ENCODE measurements around the gene MYBPC1.

Gene MYBPC1

GRCh38 chr12:101628676-101629075 lies 33.9 kb downstream of the MYBPC1 start:
- Histone ChIP-seq H3K9me3 (ENCODE audit: insufficient read depth, low read length) (no peaks in the 10 kb centered on the region), H3F3A (ENCODE audit: insufficient read depth) (no peaks in the 10 kb centered on the region), H3K9me2 (replicated peaks; ENCODE audit: insufficient read depth, low read length) (no peaks in the 10 kb centered on the region), H2AFZ (ENCODE audit: low read depth, low read length, severe bottlenecking) (no peak overlapping the region), H3K9ac (ENCODE audit: low read length) (no peak overlapping the region), H3K27ac (ENCODE audit: low read depth, low read length) (no peak overlapping the region), H3K4me2 (ENCODE audit: low read depth, low read length, poor library complexity, severe bottlenecking) (no peak overlapping the region), H3K79me2 (ENCODE audit: insufficient read depth, low read length) (no peaks in the 10 kb centered on the region), H3K4me3 (ENCODE audit: insufficient read depth, low read length, poor library complexity, severe bottlenecking) (no peak overlapping the region), H4K20me1 (ENCODE audit: low read depth, low read length) (no peaks in the 10 kb centered on the region), H3K36me3 (ENCODE audit: low read length) (no peaks in the 10 kb centered on the region), H3K27me3 (ENCODE audit: low read length) (no peaks in the 10 kb centered on the region)
- no peak for TF ChIP-seq EZH2phosphoT487 (conservative IDR thresholded peaks at IDR 0.05; ENCODE audit: low read length)
- TF ChIP-seq CTCF (IDR thresholded peaks at IDR 0.05; ENCODE audit: insufficient read depth, low read length, poor library complexity, severe bottlenecking): no peak

GRCh38 chr12:101634724-101635123 lies 40.0 kb downstream of the MYBPC1 start:
- H3K9me2 ChIP-seq (replicated peaks; ENCODE audit: insufficient read depth, low read length): no peaks in the 10 kb centered on the region
- no peaks in the 10 kb centered on the region for H3K79me2 ChIP-seq (ENCODE audit: insufficient read depth, low read length)
- no peak overlapping the region for H2AFZ ChIP-seq (ENCODE audit: low read depth, low read length, severe bottlenecking)
- peak overlapping the region; percentile 31 for H3K4me2 ChIP-seq (ENCODE audit: low read depth, low read length, poor library complexity, severe bottlenecking)
- H3K27me3 ChIP-seq (ENCODE audit: low read length): no peaks in the 10 kb centered on the region
- H3K36me3 ChIP-seq (ENCODE audit: low read length): no peaks in the 10 kb centered on the region
- TF ChIP-seq CTCF (IDR thresholded peaks at IDR 0.05; ENCODE audit: insufficient read depth, low read length, poor library complexity, severe bottlenecking) (no peak), EZH2phosphoT487 (conservative IDR thresholded peaks at IDR 0.05; ENCODE audit: low read length) (no peak)
- H3K9me3 ChIP-seq (ENCODE audit: insufficient read depth, low read length): no peaks in the 10 kb centered on the region
- H3K27ac ChIP-seq (ENCODE audit: low read depth, low read length): no peak overlapping the region
- peaks cover 13% of the 10 kb centered on the region for H3F3A ChIP-seq (ENCODE audit: insufficient read depth)
- H3K9ac ChIP-seq (ENCODE audit: low read length): no peak overlapping the region
- no peaks in the 10 kb centered on the region for H4K20me1 ChIP-seq (ENCODE audit: low read depth, low read length)
- H3K4me3 ChIP-seq (ENCODE audit: insufficient read depth, low read length, poor library complexity, severe bottlenecking): peak overlapping the region; percentile 29

DNA sequence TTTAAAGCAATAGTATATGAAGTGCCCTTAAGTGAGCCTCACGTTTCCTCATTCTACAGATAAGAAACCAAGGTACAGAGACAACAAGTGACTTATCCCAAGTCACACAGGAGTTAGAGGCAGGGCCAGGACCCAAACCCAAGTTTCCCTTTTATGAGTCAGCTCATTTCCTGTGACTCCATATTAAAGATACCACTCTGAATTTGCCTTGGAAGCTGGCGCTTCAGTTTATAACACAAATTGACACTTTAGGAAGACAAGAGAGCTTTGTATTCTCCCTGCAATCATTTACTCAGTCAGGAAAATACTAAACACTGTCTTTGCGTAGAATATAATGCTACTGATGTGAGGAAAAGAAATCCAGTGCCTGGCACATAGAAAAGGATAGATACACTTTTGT lies 43.2 kb downstream of the MYBPC1 start:
- no peaks in the 10 kb centered on the region for H3K79me2 ChIP-seq (ENCODE audit: insufficient read depth, low read length)
- H3K9me2 ChIP-seq (replicated peaks; ENCODE audit: insufficient read depth, low read length): no peaks in the 10 kb centered on the region
- peaks cover 13% of the 10 kb centered on the region for H3F3A ChIP-seq (ENCODE audit: insufficient read depth)
- H3K27me3 ChIP-seq (ENCODE audit: low read length): no peaks in the 10 kb centered on the region
- H3K9me3 ChIP-seq (ENCODE audit: insufficient read depth, low read length): no peaks in the 10 kb centered on the region
- no peaks in the 10 kb centered on the region for H3K36me3 ChIP-seq (ENCODE audit: low read length)
- H3K27ac ChIP-seq (ENCODE audit: low read depth, low read length): no peak overlapping the region
- no peak overlapping the region for H3K4me3 ChIP-seq (ENCODE audit: insufficient read depth, low read length, poor library complexity, severe bottlenecking)
- H3K4me2 ChIP-seq (ENCODE audit: low read depth, low read length, poor library complexity, severe bottlenecking): no peak overlapping the region
- no peaks in the 10 kb centered on the region for H4K20me1 ChIP-seq (ENCODE audit: low read depth, low read length)
- TF ChIP-seq CTCF (IDR thresholded peaks at IDR 0.05; ENCODE audit: insufficient read depth, low read length, poor library complexity, severe bottlenecking): no peak
- TF ChIP-seq EZH2phosphoT487 (conservative IDR thresholded peaks at IDR 0.05; ENCODE audit: low read length): no peak
- H3K9ac ChIP-seq (ENCODE audit: low read length): no peak overlapping the region
- no peak overlapping the region for H2AFZ ChIP-seq (ENCODE audit: low read depth, low read length, severe bottlenecking)

All from SU-DHL-6 (cell line).